ENCODE measurements around the gene HOXB5. TPM values are rescaled to one million over a fixed set of nuclear protein-coding genes. Genes with fewer than 3 reads are reported as not detected.

Gene HOXB5
- total and polyA plus RNA-seq, 10 of the 15 experiments (the other 5 are each of a cell fraction or from before 2014, with no cell fraction given), result not detected

DNA sequence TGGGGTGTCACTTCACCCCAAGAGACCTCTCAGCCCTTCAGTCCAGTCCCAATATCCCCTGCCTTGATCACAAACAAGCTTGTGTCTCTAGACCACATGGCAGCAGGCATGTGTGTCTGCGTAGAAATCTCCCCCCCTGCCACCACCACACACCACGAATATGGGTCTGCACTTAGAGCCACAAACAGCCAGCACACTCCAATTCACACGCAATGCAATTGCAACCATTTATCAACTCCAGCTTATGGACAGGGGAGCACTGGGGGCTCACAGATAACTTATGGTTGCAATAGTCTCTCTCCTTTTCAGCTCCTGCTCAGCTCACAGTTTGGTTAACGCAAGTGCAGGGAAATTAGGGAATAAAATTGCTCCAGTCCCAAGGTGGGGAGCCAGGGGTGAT is 30.0 kb upstream of the HOXB5 start:
- RAD21 ChIA-PET (ENCODE audit: unreplicated experiment), result interaction anchor here (1.0 to 1.6 kb wide), 2 partner anchors 14 to 512 kb away, joined by 3 to 4 read pairs; no protein-coding TSS in a partner anchor
- in situ Hi-C loops (cut with MboI), result loop anchor here (10.0 kb wide), 1 partner anchor 779 kb away; the partner anchor contains the start of gene SCRN2
- TF ChIP-seq ASH2L (IDR thresholded peaks at IDR 0.05; ENCODE audit: borderline replicate concordance, low read depth) (no peak), SKIL (IDR thresholded peaks at IDR 0.05; ENCODE audit: low read depth, poor library complexity, severe bottlenecking) (no peak), RELA (IDR thresholded peaks at IDR 0.05; ENCODE audit: borderline replicate concordance, partially characterized antibody) (no peak), CREM (IDR thresholded peaks at IDR 0.05; ENCODE audit: low read depth) (no peak), CHD4 (IDR thresholded peaks at IDR 0.05) (no peak), FOXM1 (IDR thresholded peaks at IDR 0.05; ENCODE audit: low read depth, low read length) (no peak), HSF1 (IDR thresholded peaks at IDR 0.05; ENCODE audit: low read depth, low read length) (no peak), ZNF622 (IDR thresholded peaks at IDR 0.05) (no peak), ETV6 (conservative IDR thresholded peaks at IDR 0.05 in 1 of 2, IDR thresholded peaks at IDR 0.05 in 1 of 2; ENCODE audit: borderline replicate concordance in 1 of 2, low read depth in 1 of 2) (no peak), CBX5 (IDR thresholded peaks at IDR 0.05; ENCODE audit: low read depth) (no peak), CBFB (IDR thresholded peaks at IDR 0.05; ENCODE audit: low read depth) (no peak), BACH1 (IDR thresholded peaks at IDR 0.05; ENCODE audit: borderline replicate concordance) (no peak)
- TF ChIP-seq, protein P1, sequence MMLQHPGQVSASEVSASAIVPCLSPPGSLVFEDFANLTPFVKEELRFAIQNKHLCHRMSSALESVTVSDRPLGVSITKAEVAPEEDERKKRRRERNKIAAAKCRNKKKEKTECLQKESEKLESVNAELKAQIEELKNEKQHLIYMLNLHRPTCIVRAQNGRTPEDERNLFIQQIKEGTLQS (IDR thresholded peaks at IDR 0.05; ENCODE audit: borderline replicate concordance, extremely low read depth, low read depth, low read length), result no peak
- TF ChIP-seq, protein P2, sequence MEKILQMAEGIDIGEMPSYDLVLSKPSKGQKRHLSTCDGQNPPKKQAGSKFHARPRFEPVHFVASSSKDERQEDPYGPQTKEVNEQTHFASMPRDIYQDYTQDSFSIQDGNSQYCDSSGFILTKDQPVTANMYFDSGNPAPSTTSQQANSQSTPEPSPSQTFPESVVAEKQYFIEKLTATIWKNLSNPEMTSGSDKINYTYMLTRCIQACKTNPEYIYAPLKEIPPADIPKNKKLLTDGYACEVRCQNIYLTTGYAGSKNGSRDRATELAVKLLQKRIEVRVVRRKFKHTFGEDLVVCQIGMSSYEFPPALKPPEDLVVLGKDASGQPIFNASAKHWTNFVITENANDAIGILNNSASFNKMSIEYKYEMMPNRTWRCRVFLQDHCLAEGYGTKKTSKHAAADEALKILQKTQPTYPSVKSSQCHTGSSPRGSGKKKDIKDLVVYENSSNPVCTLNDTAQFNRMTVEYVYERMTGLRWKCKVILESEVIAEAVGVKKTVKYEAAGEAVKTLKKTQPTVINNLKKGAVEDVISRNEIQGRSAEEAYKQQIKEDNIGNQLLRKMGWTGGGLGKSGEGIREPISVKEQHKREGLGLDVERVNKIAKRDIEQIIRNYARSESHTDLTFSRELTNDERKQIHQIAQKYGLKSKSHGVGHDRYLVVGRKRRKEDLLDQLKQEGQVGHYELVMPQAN (conservative IDR thresholded peaks at IDR 0.05), result no peak
- CTCF ChIA-PET, result interaction anchor here (0.8 to 3.7 kb wide), 5 partner anchors 9 to 543 kb away, joined by 3 to 15 read pairs (median 5); no protein-coding TSS in a partner anchor
- no peak for FAIRE-seq
- Histone ChIP-seq H3K27ac (ENCODE audit: control insufficient read depth, insufficient read depth) (no peak overlapping the region), H3K4me3 (no peak overlapping the region), H3K9ac (ENCODE audit: control insufficient read depth, insufficient read depth, low read length) (no peak overlapping the region), H3K4me2 (ENCODE audit: control insufficient read depth, insufficient read depth) (no peak overlapping the region), H3K27me3 (replicated peaks in 1 of 2; ENCODE audit: control insufficient read depth in 2 of 2, insufficient read depth in 2 of 2, low read length in 1 of 2) (peaks cover 35 to 51% of the 10 kb centered on the region in 2 experiments), H4K20me1 (ENCODE audit: control insufficient read depth, insufficient read depth) (no peaks in the 10 kb centered on the region), H3K79me2 (ENCODE audit: control insufficient read depth, insufficient read depth, low read length) (no peaks in the 10 kb centered on the region), H3K36me3 (ENCODE audit: control insufficient read depth in 2 of 2, insufficient read depth in 2 of 2, low read length in 1 of 2) (no peaks in the 10 kb centered on the region; a peak in 1 of 4 replicates), H3K9me3 (replicated peaks; ENCODE audit: control insufficient read depth, insufficient read depth, low read length) (no peaks in the 10 kb centered on the region), H3K4me1 (ENCODE audit: control insufficient read depth, insufficient read depth, low read length) (no peaks in the 10 kb centered on the region), H2AFZ (ENCODE audit: control insufficient read depth, low read depth, low read length) (no peak overlapping the region)
- 36% methylated on average over 4 of the region's 4 CpGs for WGBS (ENCODE audit: insufficient coverage, insufficient replicate concordance, low lambda C conversion rate, missing lambda C conversion rate)
- POLR2A ChIA-PET, result interaction anchor here (1.8 kb wide), 1 partner anchor 14 kb away, joined by 5 read pairs; no protein-coding TSS in a partner anchor
- DNase-seq (ENCODE audit: low read depth, low spot score), result no peak
- SMC1A ChIA-PET (ENCODE audit: uncharacterized antibody, unreplicated experiment), result no interaction called here
- intact Hi-C loops (cut with micrococcal nuclease; ENCODE audit: unreplicated experiment), result no loop called here
- BruUV-seq (replicated peaks), result no TSS peak
- no peak for ATAC-seq

Data from GM12878 (cell line).